GM08714 (cell line): ENCODE measurements around the gene TMEM221.
A peak's percentile ranks its signal among the peaks of the same experiment; 100 is the strongest.
"Not testable (repeated sequence)": the region's sequence is repeated elsewhere in the genome, so short reads cannot be mapped to it uniquely, and the experiment has no call there.

Source experiments
- H3K4me3 ChIP-seq: fragments of 200-500 bp; sonication (Bioruptor generic); 2 replicates; pipeline ENCODE4 v1.5.1; 2014; ENCODE audit warnings: mild to moderate bottlenecking, low read length, inconsistent platforms
- ZNF274 ChIP-seq: IDR thresholded peaks from 2 replicates; pipeline ENCODE4 v1.6.1; 2012; ENCODE audit warnings: mild to moderate bottlenecking, low read depth, low read length

TMEM221 gene

GRCh38 chr19:17483605-17484002, 35.1 kb upstream of the TMEM221 start:
- no peak overlapping the region for H3K4me3 ChIP-seq
- TF ChIP-seq ZNF274 = no peak

DNA sequence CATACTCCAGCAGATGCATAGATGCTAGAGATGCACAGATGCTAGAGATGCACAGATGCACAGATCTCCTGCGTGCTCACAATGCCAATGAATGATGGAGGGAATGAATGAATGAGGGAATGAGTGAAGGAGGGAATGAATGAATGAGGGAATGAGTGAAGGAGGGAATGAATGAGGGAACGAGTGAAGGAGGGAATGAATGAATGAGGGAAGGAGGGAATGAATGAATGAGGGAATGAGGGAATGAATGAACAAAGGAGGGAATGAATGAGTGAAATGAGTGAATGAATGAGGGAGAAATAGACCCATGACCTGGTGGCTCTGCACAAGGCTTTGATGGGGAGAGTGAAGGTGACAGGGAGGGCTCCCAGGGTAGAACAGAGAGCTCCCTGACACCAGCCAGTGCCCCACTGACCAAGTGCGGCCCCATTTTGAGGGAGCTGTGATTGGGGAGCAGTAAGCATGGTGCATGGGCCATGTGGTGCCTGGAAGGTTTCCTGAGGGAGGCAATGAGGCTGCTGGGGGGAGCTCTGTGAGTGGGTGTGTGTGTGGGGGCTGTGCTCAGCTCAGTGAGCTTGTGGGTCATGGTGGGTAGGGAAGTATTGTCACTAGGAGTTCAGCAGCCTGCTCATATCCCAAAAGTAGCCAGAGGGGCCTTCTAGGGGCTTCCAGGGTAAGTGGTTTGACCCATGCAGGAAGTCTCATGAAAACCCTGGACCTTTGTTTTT, 34.6 kb upstream of the TMEM221 start:
- TF ChIP-seq ZNF274 = no peak
- H3K4me3 ChIP-seq = no peak overlapping the region

DNA sequence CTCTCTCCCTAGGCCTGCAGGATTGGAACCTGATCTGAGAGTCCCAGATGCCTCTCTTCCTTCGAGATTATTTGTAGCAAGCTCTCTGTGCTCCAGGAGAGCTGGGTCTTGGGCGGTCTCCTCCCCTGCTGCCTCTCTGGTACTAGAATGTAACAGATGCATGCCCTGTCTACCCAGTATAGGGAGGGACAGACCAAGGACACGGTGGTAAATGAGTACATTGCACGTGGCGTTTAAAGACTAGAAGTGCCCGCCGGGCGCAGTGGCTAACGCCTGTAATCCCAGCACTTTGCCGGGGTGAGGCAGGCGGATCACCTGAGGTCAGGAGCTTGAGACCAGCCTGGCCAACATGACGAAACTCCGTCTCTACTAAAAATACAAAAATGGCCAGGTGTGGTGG, 33.5 kb upstream of the TMEM221 start:
- no peak overlapping the region for H3K4me3 ChIP-seq
- TF ChIP-seq ZNF274 = no peak

DNA sequence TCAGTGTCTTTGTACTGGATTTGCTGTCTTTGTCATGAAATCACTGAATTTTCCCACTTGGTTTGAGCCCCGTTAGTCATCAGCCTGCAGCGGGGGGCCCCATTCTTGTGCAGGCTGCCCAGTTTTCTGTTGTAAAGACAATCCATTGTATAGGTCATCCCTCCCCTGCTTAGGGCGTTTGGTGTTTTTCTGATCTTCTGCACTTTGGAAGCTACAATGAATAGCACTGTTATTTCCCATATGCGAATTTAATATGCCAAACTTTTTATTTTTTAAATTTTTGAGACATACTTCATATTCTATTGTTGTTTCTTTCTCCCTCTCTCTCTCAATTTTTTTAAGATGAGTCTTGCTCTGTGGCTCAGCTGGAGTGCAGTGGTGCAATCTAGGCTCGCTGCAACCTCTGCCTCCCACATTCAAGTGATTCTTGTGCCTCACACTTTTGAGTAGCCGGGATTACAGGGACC, 30.9 kb upstream of the TMEM221 start:
- TF ChIP-seq ZNF274 = no peak
- H3K4me3 ChIP-seq = no peak overlapping the region

DNA sequence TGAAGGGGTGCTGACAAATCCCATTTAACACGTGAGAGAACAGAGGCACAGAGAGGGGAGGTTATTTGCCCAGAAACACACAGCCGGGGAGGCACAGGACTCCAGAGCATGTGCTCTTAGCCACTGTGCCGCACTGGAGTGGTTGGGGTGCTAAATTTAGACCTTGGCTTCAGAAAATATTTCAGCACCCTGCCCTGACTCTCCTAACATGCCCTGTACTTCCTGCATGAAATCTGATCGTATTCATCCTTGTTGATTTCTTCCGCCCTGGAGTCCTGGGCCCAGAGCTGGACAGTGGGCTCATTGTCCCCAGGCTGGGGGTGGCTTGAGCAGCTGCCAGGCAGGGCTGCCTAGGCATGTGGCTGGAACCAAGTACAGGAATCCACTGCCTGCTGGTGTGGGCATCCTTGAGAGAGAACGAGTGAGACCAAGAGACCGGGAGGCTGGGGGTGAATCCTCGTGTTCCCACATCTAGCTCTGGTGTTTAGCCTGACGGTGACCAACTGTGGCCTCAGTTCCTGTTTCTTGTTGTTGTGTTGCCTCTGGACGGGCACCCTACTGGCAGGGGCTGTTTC, 27.2 kb upstream of the TMEM221 start:
- no peak overlapping the region for H3K4me3 ChIP-seq
- no peak for TF ChIP-seq ZNF274

DNA sequence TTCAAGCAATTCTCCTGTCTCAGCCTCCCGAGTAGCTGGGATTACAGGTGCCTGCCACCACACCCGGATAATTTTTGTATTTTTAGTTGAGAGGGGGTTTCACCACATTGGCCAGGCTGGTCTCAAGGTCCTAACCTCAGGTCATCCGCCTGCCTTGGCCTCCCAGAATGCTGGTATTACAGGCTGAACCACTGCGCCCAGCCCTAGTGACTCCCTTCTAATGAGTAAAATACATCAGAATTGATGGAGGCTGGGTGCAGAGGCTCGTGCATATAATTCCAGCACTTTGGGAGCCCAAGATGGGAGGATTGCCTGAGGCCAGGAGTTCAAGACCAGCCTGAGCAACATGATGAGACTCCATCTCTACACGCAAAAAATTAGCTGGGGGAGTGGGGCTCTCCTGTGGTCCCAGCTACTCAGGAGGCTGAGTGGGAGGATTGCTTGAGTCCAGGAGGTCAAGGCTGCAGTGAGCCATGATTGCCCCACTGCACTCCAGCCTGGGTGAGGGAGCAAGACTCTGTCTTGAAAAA, 26.6 kb upstream of the TMEM221 start:
- H3K4me3 ChIP-seq = not testable (repeated sequence)

GRCh38 chr19:17473041-17473440, 24.6 kb upstream of the TMEM221 start:
- no peak for TF ChIP-seq ZNF274
- H3K4me3 ChIP-seq = no peak overlapping the region

DNA sequence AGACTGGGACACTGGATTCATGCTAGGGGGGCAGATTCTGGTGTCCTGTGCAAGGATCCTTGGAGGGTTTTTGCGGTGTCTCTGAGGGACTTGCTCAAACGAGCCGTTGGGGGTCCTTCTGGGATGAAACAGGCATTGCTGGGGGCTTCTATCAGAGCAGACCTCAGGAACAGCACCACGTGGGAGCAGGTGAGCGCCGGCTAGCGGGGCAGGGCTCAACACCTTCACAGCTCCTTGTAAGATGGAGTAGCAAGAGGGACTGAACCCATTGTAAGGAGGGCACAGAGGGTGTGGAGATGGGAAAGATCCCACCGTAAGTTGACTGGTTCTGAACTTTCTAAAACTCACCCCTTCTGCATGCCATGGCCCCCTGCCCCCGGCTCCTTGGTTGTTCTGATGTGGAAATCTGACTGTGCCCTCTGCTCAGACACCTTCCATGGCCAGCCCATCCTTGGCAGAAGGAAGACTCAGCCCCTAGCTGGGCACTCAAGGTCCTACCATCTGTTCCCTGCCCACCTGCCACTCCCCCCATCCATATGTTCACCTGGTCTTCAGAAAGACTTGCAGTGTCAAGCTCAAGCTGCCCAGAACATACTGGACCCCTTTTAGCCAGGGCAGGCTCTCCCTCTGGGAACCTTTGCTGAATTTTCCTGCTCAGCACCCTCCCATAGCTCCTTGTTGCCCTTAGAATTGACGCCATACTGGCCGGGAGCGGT, 23.1 kb upstream of the TMEM221 start:
- no peak for TF ChIP-seq ZNF274
- no peak overlapping the region for H3K4me3 ChIP-seq

- H3K4me3 ChIP-seq = peak within 1 kb of the TSS; percentile 63; the same call in 1 of the 2 replicates
- no peak for TF ChIP-seq ZNF274
Measured at GRCh38 chr19:17470068-17470841, 21.8 kb upstream of the TMEM221 start, which contains the start of gene SLC27A1. Gene SLC27A1 (plus strand): TSS chr19:17470524. CDS start chr19:17470541, 17 bp downstream.

DNA sequence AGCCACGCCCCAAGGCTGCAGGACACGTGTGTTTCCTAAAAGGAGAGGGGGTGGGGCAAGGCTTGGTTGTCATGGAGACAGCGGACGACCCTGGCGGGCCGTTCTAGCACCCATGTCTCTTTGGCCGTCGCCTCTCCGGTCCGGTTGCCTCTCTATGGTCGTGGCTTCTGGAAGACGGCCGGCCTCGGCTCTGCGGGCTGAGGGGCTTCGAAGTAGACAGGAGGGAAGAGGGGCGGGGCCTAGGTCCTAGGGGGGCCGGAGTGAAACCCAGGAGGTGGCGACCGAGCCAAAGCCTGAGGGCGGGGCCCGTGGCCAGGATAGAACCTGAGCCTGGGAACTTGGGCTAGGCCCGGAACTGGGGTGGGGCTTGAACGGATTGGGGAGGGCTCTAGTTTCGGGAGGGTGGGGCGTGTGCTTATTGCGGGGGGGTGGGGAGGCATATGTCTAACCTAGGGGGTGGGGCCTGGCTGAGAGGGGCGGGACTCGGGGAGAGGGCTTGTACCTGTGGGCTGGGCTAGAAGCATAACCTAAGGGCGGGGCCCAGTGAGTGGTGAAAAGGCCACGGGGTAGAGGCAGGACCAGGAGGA, 21.1 kb upstream of the TMEM221 start:
- H3K4me3 ChIP-seq = peak overlapping the region; percentile 63; the same call in 1 of the 2 replicates
- TF ChIP-seq ZNF274 = no peak

DNA sequence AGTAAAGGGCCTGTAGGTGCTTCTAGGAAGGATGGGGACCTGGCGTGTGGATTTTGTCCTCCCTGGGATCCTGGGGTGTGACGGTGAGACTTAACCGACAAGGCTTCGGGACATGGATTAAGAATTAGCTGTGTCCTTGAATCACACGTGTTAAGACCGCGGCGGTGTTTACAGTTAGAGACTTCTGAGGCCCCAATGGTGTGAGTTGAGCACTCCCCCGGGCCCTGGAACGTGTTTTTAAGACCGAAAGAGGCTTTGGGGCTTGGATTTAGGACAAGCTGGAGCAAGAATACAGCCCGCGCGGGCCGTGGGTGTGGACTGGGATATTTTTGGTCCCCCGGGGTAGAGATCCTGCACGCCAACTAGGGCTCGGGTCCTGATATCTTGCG, 20.6 kb upstream of the TMEM221 start:
- no peak for TF ChIP-seq ZNF274
- peak overlapping the region; percentile 41; the same call in 1 of the 2 replicates for H3K4me3 ChIP-seq

DNA sequence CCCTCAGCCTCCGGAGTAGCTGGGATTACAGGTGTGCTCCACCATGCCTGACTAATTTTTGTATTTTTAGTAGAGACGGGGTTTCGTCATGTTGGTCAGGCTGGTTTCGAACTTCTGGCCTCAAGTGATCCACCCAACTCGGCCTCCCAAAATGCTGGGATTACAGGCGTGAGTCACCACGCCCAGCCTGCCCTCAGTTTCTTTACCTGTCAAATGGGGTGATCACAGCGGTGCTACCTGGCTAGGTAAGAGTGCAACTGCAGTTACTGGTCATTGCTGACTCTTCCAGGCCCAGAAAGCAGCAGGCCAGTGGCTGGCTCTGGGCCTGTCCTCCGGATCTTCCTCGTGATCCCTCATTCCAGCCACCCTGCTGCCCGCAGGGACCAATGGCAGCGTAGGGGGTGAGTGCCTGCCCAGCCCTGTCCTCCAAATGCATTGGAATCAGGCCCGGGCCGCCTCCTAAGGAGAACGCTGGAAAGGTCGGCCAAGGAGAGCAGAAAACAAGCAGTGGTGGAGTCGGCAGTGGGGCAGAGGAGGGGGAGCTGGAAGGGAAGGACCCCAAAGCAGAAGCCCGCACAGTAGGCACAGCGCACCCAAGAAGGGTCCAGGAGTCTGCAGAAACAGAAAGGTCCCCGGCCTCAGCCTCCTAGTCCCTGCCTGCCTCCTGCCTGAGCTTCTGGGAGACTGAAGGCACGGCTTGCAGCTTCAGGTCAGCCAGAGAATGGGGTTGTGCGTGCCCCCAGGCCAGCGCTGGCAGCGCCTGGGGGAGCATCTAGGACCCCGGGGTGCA, 20.0 kb upstream of the TMEM221 start:
- TF ChIP-seq ZNF274 = no peak
- no peak overlapping the region for H3K4me3 ChIP-seq

- H3K4me3 ChIP-seq = no peak overlapping the region
- TF ChIP-seq ZNF274 = no peak
Measured at GRCh38 chr19:17467471-17468301, 19.2 kb upstream of the TMEM221 start.
